GM18507 (cell line): ENCODE measurements around the gene B3GLCT.
"Not testable (repeated sequence)": the region's sequence is repeated elsewhere in the genome, so short reads cannot be mapped to it uniquely, and the experiment has no call there.

Source experiments
- DNase-seq: peaks from one replicate; pipeline ENCODE4 v3.0.0; 2011; ENCODE audit warnings: low read depth; ENCODE audit not compliant: insufficient read length; ENCODE audit errors: extremely low spot score
- FAIRE-seq: peaks from 2 replicates; lab custom pipeline; 2011; peaks lifted over from hg19 to GRCh38; lab: Jason Lieb, UNC

B3GLCT gene

GRCh38 chr13:31330236-31330635 is 130.5 kb downstream of the B3GLCT start:
- FAIRE-seq = no peak
- DNase-seq = no peak

- DNase-seq (no peak), FAIRE-seq (no peak)
Observed at GRCh38 chr13:31331068-31331467, 131.3 kb downstream of the B3GLCT start.

GRCh38 chr13:31334547-31334946 is 134.8 kb downstream of the B3GLCT start:
- DNase-seq (no peak), FAIRE-seq (no peak)

- DNase-seq (no peak), FAIRE-seq (no peak)
Observed at GRCh38 chr13:31334994-31335557, 135.3 kb downstream of the B3GLCT start.

- FAIRE-seq, DNase-seq: not testable (repeated sequence)
Observed at GRCh38 chr13:31339616-31340015, 139.8 kb downstream of the B3GLCT start.

- not testable (repeated sequence) for FAIRE-seq
Observed at GRCh38 chr13:31340848-31341247, 141.1 kb downstream of the B3GLCT start.

GRCh38 chr13:31346891-31347290 is 147.1 kb downstream of the B3GLCT start:
- FAIRE-seq (no peak), DNase-seq (no peak)

More at GRCh38 chr13:31340848-31341247, 141.1 kb downstream of the B3GLCT start:
- DNase-seq = not testable (repeated sequence)

GRCh38 chr13:31349156-31349555 is 149.4 kb downstream of the B3GLCT start:
- no peak for FAIRE-seq
- DNase-seq = no peak

GRCh38 chr13:31350560-31350959 is 150.8 kb downstream of the B3GLCT start:
- FAIRE-seq = no peak
- no peak for DNase-seq

GRCh38 chr13:31351376-31351775 is 151.6 kb downstream of the B3GLCT start:
- DNase-seq (no peak), FAIRE-seq (no peak)

GRCh38 chr13:31352467-31352866 is 152.7 kb downstream of the B3GLCT start:
- FAIRE-seq = no peak
- no peak for DNase-seq

GRCh38 chr13:31355001-31355400 is 155.2 kb downstream of the B3GLCT start:
- no peak for FAIRE-seq

GRCh38 chr13:31356991-31357390 is 157.2 kb downstream of the B3GLCT start:
- no peak for DNase-seq
- no peak for FAIRE-seq

More at GRCh38 chr13:31355001-31355400, 155.2 kb downstream of the B3GLCT start:
- DNase-seq = no peak

- FAIRE-seq = no peak
Observed at GRCh38 chr13:31357581-31357980, 157.8 kb downstream of the B3GLCT start.

GRCh38 chr13:31361673-31362072 is 161.9 kb downstream of the B3GLCT start:
- FAIRE-seq = no peak
- no peak for DNase-seq

More at GRCh38 chr13:31357581-31357980, 157.8 kb downstream of the B3GLCT start:
- DNase-seq = no peak

GRCh38 chr13:31365630-31366029 is 165.9 kb downstream of the B3GLCT start:
- no peak for FAIRE-seq

GRCh38 chr13:31367410-31367809 is 167.6 kb downstream of the B3GLCT start:
- DNase-seq (no peak), FAIRE-seq (no peak)

More at GRCh38 chr13:31365630-31366029, 165.9 kb downstream of the B3GLCT start:
- no peak for DNase-seq

- no peak for FAIRE-seq
- no peak for DNase-seq
Observed at GRCh38 chr13:31369213-31369612, 169.4 kb downstream of the B3GLCT start.

GRCh38 chr13:31372454-31372853 is 172.7 kb downstream of the B3GLCT start:
- FAIRE-seq (no peak), DNase-seq (no peak)

- FAIRE-seq = no peak
- no peak for DNase-seq
Observed at GRCh38 chr13:31374682-31375081, 174.9 kb downstream of the B3GLCT start.

GRCh38 chr13:31377946-31378345 is 178.2 kb downstream of the B3GLCT start:
- DNase-seq (no peak), FAIRE-seq (no peak)

- FAIRE-seq (no peak), DNase-seq (no peak)
Observed at GRCh38 chr13:31380715-31381114, 180.9 kb downstream of the B3GLCT start.
